ENCODE measurements around the gene HES7. TPM values are rescaled to one million over a fixed set of nuclear protein-coding genes. Genes with fewer than 3 reads are reported as not detected.
A peak's percentile ranks its signal among the peaks of the same experiment; 100 is the strongest.

HES7 gene
- total RNA-seq, 2 experiments from 2014 or later: 4.0 to 4.9 TPM

- POLR2A ChIA-PET: interaction anchor here (0.8 to 22.8 kb wide), 11 partner anchors 8 to 87 kb away, joined by 3 to 476 read pairs (median 9); partner anchors contain the start of genes BORCS6, CTC1, HES7 and PER1
- peaks cover 57% of the 10 kb centered on the region for H3K4me1 Mint-ChIP-seq (ENCODE audit: low read depth)
- TF ChIP-seq CTCF (IDR thresholded peaks at IDR 0.05): no peak
- DNase-seq (peak; percentile 32), ATAC-seq (no peak)
- peaks cover 30% of the 10 kb centered on the region for H3K36me3 Mint-ChIP-seq (ENCODE audit: low read depth)
- H3K27me3 Mint-ChIP-seq: no peaks in the 10 kb centered on the region
- peak overlapping the region; percentile 88 for H3K4me3 Mint-ChIP-seq
- CTCF ChIA-PET: interaction anchor here (1.1 to 5.2 kb wide), 8 partner anchors 8 to 101 kb away, joined by 3 to 37 read pairs (median 6); partner anchors contain the start of gene ALOXE3
- intact Hi-C loops (cut with micrococcal nuclease): no loop called here
- H3K27ac Mint-ChIP-seq: peak overlapping the region; percentile 91
- H3K9me3 Mint-ChIP-seq: no peaks in the 10 kb centered on the region
Measured at GRCh38 chr17:8161289-8162232, 37.7 kb upstream of the HES7 start.

- no peak for TF ChIP-seq CTCF (IDR thresholded peaks at IDR 0.05)
- intact Hi-C loops (cut with micrococcal nuclease): no loop called here
- H3K27ac Mint-ChIP-seq: peak overlapping the region; percentile 91
- H3K4me3 Mint-ChIP-seq: peak overlapping the region; percentile 88
- ChIA-PET CTCF (interaction anchor here (1.1 to 5.2 kb wide), 8 partner anchors 9 to 100 kb away, joined by 3 to 37 read pairs (median 6); partner anchors contain the start of gene ALOXE3), POLR2A (interaction anchor here (1.0 to 22.8 kb wide), 9 partner anchors 7 to 87 kb away, joined by 3 to 476 read pairs (median 9); partner anchors contain the start of genes BORCS6, CTC1, HES7 and PER1)
- no peaks in the 10 kb centered on the region for H3K27me3 Mint-ChIP-seq
- H3K36me3 Mint-ChIP-seq (ENCODE audit: low read depth): peaks cover 30% of the 10 kb centered on the region
- DNase-seq (peak; percentile 60), ATAC-seq (no peak)
- H3K9me3 Mint-ChIP-seq: no peaks in the 10 kb centered on the region
- H3K4me1 Mint-ChIP-seq (ENCODE audit: low read depth): peaks cover 57% of the 10 kb centered on the region
Measured at GRCh38 chr17:8160741-8161221, 36.9 kb upstream of the HES7 start.

GRCh38 chr17:8160224-8160577, 36.3 kb upstream of the HES7 start:
- intact Hi-C loops (cut with micrococcal nuclease): no loop called here
- peaks cover 60% of the 10 kb centered on the region for H3K4me1 Mint-ChIP-seq (ENCODE audit: low read depth)
- DNase-seq (no peak), ATAC-seq (no peak)
- no peaks in the 10 kb centered on the region for H3K9me3 Mint-ChIP-seq
- no peaks in the 10 kb centered on the region for H3K27me3 Mint-ChIP-seq
- H3K36me3 Mint-ChIP-seq (ENCODE audit: low read depth): peaks cover 30% of the 10 kb centered on the region
- TF ChIP-seq CTCF (IDR thresholded peaks at IDR 0.05): no peak
- H3K4me3 Mint-ChIP-seq: peak overlapping the region; percentile 88
- H3K27ac Mint-ChIP-seq: peak overlapping the region; percentile 91
- CTCF ChIA-PET: interaction anchor here (1.4 to 5.2 kb wide), 4 partner anchors 22 to 67 kb away, joined by 6 to 37 read pairs (median 16); partner anchors contain the start of gene ALOXE3
- POLR2A ChIA-PET: interaction anchor here (1.0 to 22.8 kb wide), 6 partner anchors 9 to 88 kb away, joined by 5 to 476 read pairs (median 16); partner anchors contain the start of genes CTC1, HES7 and PER1

- TF ChIP-seq CTCF (IDR thresholded peaks at IDR 0.05): no peak
- ATAC-seq (no peak), DNase-seq (no peak)
- no peaks in the 10 kb centered on the region for H3K27me3 Mint-ChIP-seq
- POLR2A ChIA-PET: interaction anchor here (1.0 to 22.8 kb wide), 7 partner anchors 8 to 89 kb away, joined by 3 to 476 read pairs (median 22); partner anchors contain the start of genes ALOXE3, CTC1 and HES7
- intact Hi-C loops (cut with micrococcal nuclease): no loop called here
- peaks cover 30% of the 10 kb centered on the region for H3K36me3 Mint-ChIP-seq (ENCODE audit: low read depth)
- H3K4me1 Mint-ChIP-seq (ENCODE audit: low read depth): peaks cover 60% of the 10 kb centered on the region
- no peaks in the 10 kb centered on the region for H3K9me3 Mint-ChIP-seq
- peak overlapping the region; percentile 79 for H3K27ac Mint-ChIP-seq
- no peak overlapping the region for H3K4me3 Mint-ChIP-seq
- CTCF ChIA-PET: interaction anchor here (0.9 to 5.2 kb wide), 10 partner anchors 8 to 66 kb away, joined by 3 to 37 read pairs (median 10); partner anchors contain the start of gene ALOXE3
Measured at GRCh38 chr17:8159459-8160223, 35.7 kb upstream of the HES7 start.

All from activated CD8-positive, alpha-beta T cell treated with anti-CD3 and anti-CD28 coated beads for 36 hours (primary cell).